KBM-7 (cell line): ENCODE results near the gene MARCHF4.
A peak's percentile ranks its signal among the peaks of the same experiment; 100 is the strongest.

Experiments used
- DNase-seq: peaks from one replicate; pipeline ENCODE4 v3.0.0-alpha.2; 2015
- in situ Hi-C: fragments of 300-500 bp; cut with MboI; formaldehyde crosslinking; loops from 2 replicates; pipeline ENCODE4 v1.14.3; 2020; ENCODE audit warnings: low sequenced_read_pairs, low pct_unique_long_range_greater_than_20kb, mixed read lengths

Gene MARCHF4

GRCh38 chr2:216354306-216354705 is 18.0 kb downstream of the MARCHF4 start:
- no peak for DNase-seq
- in situ Hi-C loops, result no loop called here

- in situ Hi-C loops, result no loop called here
- DNase-seq, result peak; percentile 43
Measured at GRCh38 chr2:216352653-216353270, 19.5 kb downstream of the MARCHF4 start.

GRCh38 chr2:216351172-216351925 is 20.9 kb downstream of the MARCHF4 start:
- in situ Hi-C loops, result no loop called here
- DNase-seq, result no peak

- no peak for DNase-seq
- in situ Hi-C loops, result no loop called here
Measured at GRCh38 chr2:216350214-216350791, 22.0 kb downstream of the MARCHF4 start.

- in situ Hi-C loops, result no loop called here
- DNase-seq, result no peak
Measured at GRCh38 chr2:216349366-216349765, 22.9 kb downstream of the MARCHF4 start.

GRCh38 chr2:216348756-216349308 is 23.5 kb downstream of the MARCHF4 start:
- in situ Hi-C loops, result no loop called here
- DNase-seq, result no peak

- peak; percentile 21 for DNase-seq
- in situ Hi-C loops, result no loop called here
Measured at GRCh38 chr2:216346781-216347180, 25.5 kb downstream of the MARCHF4 start.

GRCh38 chr2:216345846-216346245 is 26.4 kb downstream of the MARCHF4 start:
- no peak for DNase-seq
- in situ Hi-C loops, result no loop called here

- DNase-seq, result no peak
- in situ Hi-C loops, result no loop called here
Measured at GRCh38 chr2:216344950-216345300, 27.4 kb downstream of the MARCHF4 start.

- DNase-seq, result no peak
- in situ Hi-C loops, result no loop called here
Measured at GRCh38 chr2:216344206-216344949, 27.9 kb downstream of the MARCHF4 start.

GRCh38 chr2:216343221-216343980 is 28.9 kb downstream of the MARCHF4 start:
- DNase-seq, result no peak
- in situ Hi-C loops, result no loop called here

GRCh38 chr2:216341121-216341520 is 31.2 kb downstream of the MARCHF4 start:
- DNase-seq, result no peak
- in situ Hi-C loops, result no loop called here

GRCh38 chr2:216340280-216340631 is 32.0 kb downstream of the MARCHF4 start:
- no peak for DNase-seq
- in situ Hi-C loops, result no loop called here

- in situ Hi-C loops, result no loop called here
- DNase-seq, result no peak
Measured at GRCh38 chr2:216339456-216340279, 32.6 kb downstream of the MARCHF4 start.

GRCh38 chr2:216335252-216335651 is 37.0 kb downstream of the MARCHF4 start:
- DNase-seq, result no peak
- in situ Hi-C loops, result no loop called here

GRCh38 chr2:216328347-216328746 is 43.9 kb downstream of the MARCHF4 start:
- DNase-seq, result no peak
- in situ Hi-C loops, result no loop called here

- in situ Hi-C loops, result no loop called here
- no peak for DNase-seq
Measured at GRCh38 chr2:216327447-216327935, 44.8 kb downstream of the MARCHF4 start.
